ENCODE measurements around the gene CACNA1D.
"Not testable (repeated sequence)": the region's sequence is repeated elsewhere in the genome, so short reads cannot be mapped to it uniquely, and the experiment has no call there.

Gene CACNA1D

GRCh38 chr3:53616971-53617892 is 122.8 kb downstream of the CACNA1D start:
- DNase-seq (ENCODE audit: low read depth), result no peak

DNA sequence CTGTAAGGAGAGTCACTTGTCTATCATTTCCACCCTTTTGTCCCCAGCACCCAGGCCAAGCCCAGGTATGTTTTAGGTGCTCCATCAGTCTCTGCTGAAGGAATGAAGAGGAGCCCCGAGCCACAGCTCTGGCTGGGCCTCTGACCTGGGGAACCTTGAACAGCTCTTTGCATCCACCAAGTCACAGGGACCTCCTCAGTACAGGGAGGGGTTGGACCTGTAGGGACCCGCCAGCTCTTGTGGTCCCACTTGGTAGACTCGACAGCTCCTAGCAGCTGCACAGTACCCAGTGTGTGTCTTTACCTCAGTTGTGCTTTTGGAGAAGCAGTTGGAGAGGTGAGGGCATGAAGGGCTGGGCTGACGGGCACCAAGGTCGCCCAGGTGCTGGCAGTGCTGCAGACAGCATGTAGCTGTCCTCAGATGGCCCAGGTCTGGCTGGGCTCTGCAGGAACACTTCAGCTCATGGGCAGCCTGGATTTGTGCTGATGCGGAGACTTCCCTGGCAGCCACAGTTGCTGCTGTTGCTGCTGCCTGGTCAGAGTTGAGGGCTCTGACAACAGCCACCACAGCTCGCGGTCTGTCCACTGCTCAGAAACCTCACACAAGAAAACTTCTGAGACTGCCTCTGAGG is 123.6 kb downstream of the CACNA1D start:
- no peak for DNase-seq (ENCODE audit: low read depth)

- no peak for DNase-seq (ENCODE audit: low read depth)
Measured at GRCh38 chr3:53618524-53618906, 124.1 kb downstream of the CACNA1D start.

DNA sequence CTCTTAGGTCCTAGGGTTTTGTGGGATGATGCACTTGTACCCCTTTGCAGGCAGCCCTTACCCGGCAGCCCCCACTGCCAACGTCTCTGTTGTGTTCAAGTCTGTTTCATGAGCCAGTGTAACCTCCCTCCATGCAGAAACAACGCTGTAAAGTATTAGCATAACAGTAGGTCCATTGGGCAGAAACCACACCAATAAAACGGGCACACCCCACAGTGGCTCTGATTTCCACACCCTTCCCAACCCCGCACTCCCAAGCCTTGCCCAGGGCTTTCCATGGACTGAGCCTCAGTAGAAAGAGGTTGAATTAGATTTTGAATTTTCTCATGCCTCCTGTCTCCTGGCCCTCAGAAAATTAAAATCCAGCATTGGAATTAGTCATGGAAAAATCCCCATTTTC is 124.5 kb downstream of the CACNA1D start:
- DNase-seq (ENCODE audit: low read depth), result no peak

DNA sequence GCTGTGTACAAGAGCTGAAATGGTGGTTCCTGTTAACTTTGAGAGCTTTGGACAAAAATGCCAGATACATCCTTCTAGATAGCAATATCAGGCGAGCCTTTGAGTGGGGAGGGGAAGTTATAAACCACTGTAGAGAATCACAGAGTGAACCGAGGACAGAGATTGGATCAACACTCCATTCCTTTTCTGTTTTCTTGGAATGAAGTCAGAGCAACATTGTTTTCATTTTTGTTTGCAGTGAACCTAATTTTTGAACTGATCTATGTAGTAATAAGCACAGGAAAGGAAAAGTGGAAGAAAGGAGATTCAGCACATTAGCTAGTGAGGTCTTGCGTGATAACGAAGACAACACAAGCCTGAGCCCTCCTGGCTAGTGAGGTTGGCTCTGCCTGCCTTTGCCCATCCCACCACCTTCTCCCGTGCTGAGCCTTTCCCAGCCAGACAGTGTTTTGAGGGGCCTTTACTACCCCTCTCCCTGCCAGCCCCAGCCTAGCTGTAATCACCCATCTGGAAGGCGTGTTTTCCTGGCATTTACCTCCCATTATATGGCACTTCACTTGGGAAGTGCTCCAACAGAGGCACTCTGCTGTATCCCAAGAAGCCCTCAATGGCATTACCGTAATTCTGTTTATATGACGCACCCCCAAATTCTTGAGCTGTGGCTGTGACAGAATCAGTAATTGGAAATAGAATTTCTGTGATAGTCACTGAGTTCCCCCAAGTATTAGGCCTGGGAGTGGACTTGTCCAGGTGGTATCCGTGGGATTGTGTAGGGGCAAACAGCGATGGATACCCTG is 129.8 kb downstream of the CACNA1D start:
- no peak for DNase-seq (ENCODE audit: low read depth)

DNA sequence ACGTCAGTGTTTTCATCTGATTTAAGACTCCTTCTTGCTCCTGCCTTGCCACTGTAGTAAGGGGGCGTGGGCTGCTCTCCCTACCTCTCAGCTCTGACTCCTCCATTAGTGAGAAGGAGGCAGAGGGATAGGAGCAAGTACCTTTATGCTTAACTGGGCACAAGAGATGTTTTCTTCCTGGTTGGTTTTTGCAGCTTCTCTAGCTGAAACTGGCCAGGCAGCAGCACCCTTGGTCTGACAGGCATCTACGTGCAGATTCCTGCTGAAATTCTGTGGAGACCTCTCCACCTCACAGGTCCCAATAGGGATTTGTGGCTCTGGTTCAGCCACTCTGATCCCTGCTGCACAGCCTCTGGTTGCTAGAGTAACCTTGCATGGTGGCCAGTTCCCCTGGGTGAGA is 132.5 kb downstream of the CACNA1D start:
- no peak for DNase-seq (ENCODE audit: low read depth)

DNA sequence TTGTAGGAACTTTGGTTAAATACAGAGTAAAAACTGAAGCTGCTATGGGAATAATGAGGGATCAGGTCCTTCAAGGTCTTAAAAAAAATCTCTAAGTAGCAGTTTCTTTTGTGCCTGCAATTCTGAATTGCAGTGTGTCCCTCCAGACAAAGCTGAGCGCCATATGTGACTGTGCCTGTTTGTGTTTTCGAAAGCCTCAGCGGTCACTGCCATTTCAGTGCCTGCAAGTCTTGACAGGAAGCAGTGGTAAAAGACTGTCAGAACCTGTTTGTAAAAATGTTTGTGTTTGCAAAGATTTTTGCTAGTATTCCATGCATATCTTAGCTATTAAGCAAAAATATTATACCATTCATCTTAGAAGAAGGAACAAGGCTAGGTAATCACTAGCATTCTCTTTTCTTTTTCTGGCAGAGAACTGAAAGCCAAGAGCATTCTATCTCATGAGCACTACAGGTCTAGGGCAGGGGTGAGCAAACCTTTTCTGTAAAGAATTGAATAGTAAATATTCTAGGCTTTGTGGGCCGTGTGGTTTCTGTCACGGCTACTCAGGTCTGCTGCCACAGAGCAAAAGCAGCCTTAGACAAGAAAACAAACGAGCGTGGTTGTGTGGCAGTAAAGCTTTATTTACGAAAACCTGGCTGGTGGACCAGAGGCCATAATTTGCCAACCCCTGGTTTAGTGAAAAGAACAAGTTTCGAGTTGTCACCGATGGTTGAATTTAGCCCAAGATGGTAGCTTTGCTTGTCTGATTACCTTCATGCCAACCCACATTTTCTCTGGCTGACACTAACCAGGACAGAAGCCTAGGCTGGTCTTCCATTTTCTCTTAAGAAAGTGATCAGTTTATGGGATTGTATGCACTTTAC is 134.4 kb downstream of the CACNA1D start:
- DNase-seq (ENCODE audit: low read depth), result no peak

DNA sequence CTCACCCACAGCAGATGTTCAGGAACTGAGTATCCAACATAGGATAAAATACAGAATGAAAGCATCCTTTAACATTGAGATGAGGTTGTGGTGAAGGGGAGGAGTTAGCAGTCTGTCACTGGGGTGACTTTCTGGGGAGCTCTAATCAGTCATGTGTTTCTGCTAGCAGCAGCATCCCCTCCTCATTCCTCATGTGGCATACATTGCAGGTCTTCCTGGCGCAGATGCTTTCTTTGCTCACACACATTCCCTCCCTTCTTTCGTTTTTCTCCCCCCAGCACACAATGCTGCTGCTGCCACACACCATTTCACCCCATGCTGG is 135.0 kb downstream of the CACNA1D start:
- no peak for DNase-seq (ENCODE audit: low read depth)

GRCh38 chr3:53630547-53630946 is 136.1 kb downstream of the CACNA1D start:
- DNase-seq (ENCODE audit: low read depth), result no peak

GRCh38 chr3:53633197-53633787 is 138.9 kb downstream of the CACNA1D start:
- DNase-seq (ENCODE audit: low read depth), result no peak

DNA sequence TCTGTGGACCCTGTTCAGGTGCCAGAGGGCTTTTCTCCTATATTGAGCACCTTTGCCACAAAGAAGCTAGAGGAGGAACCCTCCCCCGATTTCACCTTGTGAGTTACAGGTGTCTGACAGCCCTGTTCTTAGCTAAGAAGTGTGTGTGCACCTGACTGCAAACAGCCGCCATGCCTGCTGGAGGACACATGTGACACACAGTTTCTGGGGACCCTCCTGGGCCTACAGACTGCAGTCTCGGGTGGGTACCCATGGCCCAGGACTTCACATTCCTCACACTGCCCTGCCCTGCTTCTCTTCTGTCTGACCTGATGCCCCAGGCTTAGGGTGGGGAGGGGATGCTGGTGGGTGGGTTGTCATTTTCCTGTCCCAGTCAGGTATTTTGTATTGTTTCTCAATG is 140.6 kb downstream of the CACNA1D start:
- DNase-seq (ENCODE audit: low read depth), result no peak

DNA sequence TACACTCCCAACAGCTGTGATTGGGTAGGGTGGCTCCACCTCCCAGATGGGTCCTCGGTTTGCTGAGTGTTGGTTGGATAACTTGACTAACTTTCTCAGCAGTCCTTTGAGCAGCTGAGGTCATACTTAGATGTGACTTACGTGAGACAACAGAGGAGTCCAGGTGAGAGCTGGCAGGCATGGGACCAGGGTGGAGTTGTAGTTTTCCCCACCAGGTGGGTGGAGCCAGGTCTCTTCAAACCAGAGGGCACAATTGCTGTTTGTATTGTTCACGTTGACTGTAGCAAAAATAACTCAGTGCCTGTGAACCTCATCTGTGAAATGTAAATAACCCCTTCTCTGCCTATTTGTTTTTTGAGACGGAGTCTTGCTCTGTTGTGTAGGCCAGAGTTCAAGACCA is 144.4 kb downstream of the CACNA1D start:
- not testable (repeated sequence) for DNase-seq (ENCODE audit: low read depth)

GRCh38 chr3:53641397-53641796 is 147.0 kb downstream of the CACNA1D start:
- no peak for DNase-seq (ENCODE audit: low read depth)

DNA sequence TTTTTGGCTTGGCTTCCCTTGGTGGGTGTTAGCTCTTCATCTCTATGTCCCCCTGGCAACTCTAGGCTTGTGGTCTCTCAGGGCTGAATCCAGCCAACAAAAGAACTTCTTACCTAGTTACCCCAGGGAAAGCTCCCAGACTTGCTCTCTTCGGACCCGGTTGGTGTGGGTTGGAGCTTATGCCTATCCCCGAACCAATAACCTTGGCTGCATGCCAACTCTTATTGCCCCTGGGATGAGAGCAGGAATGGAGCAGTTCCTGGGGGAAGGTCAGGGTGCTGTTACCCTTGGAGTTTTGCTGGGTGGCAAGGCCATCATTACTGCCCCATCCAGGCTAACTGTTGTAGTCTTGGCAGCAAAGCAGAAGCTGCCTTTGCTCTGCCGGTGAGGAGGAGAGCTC is 147.8 kb downstream of the CACNA1D start:
- DNase-seq (ENCODE audit: low read depth), result no peak

DNA sequence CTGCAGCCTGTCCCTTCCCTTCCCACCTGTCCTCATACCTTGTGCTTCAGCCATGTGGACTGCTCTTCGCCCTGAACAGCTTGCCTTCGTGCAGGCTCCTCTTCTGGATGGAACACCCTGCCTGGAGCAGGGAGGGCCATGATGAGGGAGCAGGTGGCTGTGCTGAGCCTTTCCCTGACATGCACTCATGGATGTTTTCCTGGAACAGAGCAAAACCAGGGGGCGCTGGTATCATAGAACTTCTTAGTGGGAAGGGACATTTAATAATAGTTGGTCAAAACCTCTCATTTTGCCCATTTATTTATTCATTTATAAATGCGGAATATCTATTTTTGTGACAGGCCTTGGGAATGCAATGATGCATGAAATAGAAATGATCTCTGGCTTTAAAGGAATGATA is 149.3 kb downstream of the CACNA1D start:
- DNase-seq (ENCODE audit: low read depth), result no peak

GRCh38 chr3:53645754-53646153 is 151.3 kb downstream of the CACNA1D start:
- no peak for DNase-seq (ENCODE audit: low read depth)

GRCh38 chr3:53646723-53647122 is 152.3 kb downstream of the CACNA1D start:
- no peak for DNase-seq (ENCODE audit: low read depth)

GRCh38 chr3:53649816-53650215 is 155.4 kb downstream of the CACNA1D start:
- no peak for DNase-seq (ENCODE audit: low read depth)

GRCh38 chr3:53650424-53650823 is 156.0 kb downstream of the CACNA1D start:
- no peak for DNase-seq (ENCODE audit: low read depth)

DNA sequence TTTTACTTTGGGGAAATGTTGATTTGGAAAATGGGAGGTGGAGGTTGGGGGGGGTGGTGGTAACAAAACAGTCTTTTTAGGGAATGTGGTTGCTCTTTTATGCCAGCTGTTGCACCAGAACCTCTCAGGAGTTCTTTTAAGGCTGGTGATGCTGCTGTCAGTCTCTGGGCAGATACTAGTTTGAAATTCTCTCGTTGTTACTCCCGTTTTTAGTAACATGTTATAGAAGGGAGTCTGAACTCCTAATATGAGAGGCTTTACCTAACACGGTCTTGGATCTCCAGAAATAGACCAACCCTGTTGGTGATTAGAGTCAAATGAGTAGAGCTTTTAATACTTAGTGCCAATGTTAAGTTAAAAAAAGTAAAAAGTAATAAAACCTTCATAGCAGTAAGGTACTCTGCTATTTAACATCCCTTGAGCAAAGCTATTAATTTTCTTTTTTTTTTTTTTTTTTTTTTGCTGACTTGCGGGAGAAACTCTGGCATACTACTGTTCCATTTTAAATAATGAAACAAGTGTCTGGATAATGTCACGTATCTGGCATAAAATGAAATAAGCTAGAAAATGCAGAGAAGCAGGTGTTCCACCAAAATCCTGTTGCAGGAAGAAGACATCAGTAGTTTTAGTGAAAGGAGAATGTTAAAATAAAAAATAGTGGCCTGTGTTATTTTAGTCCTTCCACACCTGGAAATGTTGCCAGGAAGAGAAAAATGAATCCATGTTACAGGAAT is 156.7 kb downstream of the CACNA1D start:
- no peak for DNase-seq (ENCODE audit: low read depth)

- DNase-seq (ENCODE audit: low read depth), result no peak
Measured at GRCh38 chr3:53651927-53652326, 157.5 kb downstream of the CACNA1D start.

Data from stimulated activated CD8-positive, alpha-beta memory T cell treated with anti-CD3 and anti-CD28 coated beads, Interleukin-15, amount 100 ng/mL, for 24 hours (primary cell).